T-helper 22 cell (primary cell): ENCODE results near the gene RACGAP1.

Source experiments
- DNase-seq: peaks from one replicate; pipeline ENCODE4 v3.0.0-alpha.2; 2020; ENCODE audit warnings: low read depth

Gene RACGAP1

DNA sequence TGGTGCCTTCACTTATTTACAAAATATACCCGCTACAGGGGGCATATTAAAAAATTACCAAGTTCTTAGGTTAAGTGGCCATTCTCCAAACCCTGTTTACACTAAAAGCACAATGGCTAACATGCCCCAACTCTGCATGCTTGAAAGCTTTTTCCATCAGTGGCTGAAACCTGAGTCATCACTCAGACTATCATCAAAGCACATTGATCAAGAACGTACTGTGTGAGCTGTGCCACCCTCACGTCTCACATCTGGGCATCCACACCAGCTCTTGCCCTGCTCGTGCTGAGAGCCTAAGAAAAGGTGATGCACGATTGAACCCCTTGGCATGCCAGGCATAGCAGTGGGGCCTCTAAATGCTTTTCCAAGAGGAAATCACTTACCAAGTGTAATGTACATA is 39.3 kb downstream of the RACGAP1 start:
- DNase-seq: no peak

DNA sequence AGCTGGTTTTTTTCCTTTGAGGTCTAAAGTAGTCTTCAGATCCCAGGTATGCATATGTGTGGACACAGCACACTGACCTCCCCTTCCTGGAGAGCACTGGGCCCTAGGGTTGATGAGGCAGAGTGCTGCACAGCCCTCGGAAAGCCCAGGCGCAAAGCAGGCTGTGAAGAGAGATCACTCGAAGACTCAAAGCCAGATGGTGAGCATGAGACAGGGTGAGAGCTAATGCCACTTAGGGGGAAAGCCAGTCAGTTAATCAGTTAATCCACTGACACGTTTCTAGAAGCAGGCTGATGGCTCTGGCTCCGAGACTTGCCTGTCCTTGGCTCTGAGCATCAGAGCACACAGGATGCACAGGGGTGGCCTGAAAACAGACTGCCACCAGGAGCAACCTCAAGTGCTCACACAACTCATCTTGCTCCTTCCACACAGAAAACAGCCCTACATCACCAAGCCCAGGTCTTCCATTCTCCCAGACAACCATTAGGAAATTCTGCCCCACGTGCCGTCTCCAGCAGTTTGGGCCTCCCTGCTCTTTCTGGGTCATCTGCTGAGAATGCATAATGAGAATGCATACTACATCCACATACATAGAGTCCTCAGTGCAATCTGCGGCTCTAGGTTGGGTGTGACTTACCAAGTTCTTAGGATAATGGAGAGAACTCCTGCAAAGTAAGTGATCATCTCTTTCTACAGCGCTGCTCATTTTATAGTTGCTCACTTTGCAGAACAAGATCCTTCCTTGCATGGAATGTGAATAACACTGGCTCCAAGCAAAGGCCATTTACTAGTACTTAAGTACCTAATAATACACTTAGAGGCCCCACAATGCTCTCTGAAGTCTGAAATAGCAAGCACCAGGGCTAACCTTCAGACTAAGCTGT is 40.6 kb downstream of the RACGAP1 start:
- DNase-seq: no peak

DNA sequence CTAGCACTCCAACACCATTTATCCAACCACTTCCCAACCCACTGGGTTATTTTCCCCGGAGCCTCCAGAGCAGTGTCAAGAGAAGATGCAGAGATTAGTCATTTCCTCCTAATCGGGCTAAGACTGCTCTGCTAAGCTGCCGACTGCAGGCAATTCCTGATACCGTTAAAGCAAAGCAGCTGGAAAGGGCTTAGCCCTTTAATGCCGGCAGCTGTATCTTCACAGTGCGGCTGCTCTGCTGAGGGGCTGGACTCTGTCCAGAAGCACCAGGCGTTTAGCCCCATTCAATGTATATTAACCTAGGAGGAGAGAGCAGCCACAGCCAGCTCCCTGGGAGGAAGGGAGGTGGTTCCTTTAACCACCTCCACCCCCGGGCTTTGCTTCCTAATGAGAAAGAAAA is 41.4 kb downstream of the RACGAP1 start:
- no peak for DNase-seq

DNA sequence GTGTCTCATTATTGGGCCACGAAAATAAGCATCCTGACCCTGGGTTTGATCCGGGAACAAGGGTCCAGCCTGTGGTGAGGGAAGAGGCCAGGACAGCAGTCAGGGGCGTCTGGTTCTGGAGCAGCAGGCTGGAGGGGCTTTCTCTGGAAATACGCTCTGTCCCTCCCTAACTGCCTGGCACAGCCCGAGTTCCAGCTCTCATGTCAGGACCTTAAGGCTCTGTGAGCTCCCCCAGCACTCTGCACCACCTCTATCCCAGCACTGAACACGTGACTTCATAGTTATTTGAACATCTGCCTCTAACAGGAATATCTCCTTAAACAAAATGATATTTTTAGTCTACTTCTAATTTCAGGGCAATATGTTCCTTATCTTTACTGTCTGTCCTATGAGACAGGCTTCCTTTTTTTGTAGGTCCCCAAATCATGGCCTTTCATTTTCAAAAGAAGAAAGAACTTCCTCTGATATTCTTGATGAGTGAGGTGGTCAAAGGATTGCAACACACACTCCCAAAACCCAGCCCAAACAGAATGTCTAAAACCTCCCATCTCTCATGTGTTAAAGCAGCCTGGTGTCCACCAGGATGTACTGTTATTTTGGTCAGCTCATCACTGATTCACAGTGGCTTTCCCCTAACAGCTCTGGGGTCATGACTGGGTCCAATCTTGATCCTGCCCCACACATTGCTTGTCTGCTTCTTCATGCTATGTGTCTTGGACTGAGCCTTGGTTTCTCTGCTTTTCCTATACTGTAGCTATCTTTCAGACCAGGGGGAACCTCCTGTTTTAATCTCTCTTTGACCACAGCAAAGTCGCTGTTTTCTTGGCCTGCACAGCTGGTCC is 42.8 kb downstream of the RACGAP1 start:
- DNase-seq: no peak

DNA sequence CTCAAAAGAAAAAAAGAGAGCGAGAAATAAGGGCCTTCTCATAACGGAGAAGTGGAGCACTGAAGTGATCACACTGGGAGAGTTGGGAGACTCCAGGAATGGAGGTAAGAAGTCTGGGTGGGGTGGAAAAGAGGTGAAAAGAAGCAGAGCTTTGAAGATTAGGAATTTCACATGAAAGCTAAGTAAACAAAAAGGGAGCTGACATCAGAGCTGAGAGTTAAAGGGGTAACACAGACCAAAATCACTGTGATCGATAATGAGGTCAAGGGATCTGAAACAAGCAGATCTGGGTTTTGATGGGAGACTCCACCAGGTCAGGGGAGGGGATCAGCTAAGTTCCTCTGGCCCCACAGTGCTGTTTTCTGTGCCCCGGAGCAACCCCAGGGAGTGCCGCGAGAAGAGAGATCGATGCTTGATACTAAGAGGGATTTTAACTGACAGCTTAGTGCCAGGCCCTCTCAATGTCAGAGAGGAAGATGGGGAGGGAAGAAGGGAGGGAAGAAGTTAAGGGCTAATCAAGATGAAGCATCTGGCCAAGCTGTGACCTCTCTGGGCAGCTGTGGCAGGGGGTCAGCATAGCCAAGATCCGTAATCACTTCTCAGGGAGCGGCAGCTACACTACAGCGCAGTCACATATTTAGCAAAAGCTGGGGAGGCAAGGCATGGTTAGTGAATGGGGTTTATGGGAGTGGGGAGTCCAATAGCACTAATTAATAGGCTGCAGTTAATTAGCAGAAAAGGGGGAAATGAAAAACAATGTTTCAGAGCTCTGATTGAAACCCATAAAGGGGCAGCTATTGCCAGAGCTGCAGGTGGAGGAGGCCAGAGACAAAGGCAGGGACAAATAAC is 44.6 kb downstream of the RACGAP1 start:
- no peak for DNase-seq

DNA sequence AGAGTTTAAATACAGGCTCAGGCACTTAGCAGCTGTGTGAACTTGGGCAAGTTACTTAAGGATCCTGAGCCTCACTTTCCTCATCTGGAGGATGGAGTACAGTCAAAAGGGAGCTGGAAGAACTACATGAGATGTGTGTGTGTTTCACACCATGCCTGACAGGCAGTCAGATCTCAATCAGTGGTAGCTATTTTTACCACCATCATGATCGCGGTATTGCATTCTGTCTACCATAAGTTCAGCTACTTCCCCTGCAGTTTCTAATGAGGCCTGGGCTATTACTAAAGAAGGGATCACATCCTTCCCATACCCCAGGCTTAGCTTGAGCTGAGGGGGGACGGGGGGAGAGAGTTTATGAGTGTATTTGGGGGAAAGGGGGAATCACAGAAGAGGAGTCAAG is 45.5 kb downstream of the RACGAP1 start:
- no peak for DNase-seq

DNA sequence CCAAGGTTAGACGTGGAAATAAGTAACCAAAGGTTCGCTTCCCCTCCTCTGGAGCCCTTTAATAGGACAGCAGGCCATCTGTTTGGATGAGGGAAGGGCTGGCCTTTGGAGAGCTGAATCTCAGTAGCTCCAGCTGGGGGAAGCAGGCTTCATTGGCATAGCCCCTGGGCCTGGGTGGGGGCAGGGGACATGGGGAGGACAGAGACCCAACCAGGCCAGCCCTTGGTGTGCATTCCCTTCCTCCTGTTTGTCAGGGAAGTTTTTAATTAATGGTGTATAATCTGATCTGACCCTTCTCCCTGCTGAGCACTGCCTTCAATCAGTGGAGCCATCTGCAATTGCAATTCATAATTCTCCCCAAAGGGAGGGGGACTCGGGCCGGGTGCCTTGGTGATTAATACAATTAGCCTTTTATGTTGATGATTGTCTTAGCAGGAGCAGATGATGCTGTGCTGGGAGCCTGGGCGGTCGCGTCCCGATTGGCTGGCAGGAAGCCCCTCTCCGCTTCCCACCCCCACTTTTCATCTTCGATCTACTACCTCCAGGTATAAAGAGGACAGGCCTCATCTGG is 46.2 kb downstream of the RACGAP1 start:
- DNase-seq: no peak

DNA sequence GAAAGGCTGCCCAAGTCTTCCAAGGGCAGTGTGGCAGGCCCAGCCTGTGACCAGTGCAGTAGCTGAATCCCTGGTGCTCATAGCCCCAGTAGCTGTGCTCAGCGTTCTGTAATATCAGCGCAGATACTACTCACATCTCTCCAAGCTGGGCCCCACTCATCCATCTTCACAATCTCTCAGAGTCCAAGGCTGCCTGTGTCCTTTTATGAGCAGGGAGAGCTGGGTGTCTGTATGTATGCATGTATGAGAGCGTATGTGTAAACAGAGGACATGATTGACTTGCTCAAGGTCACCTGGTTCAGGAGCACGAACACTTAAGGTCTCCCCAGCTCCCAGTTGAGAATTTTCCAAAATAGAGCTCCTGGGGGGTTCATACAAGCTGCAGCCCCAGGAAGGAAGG is 47.2 kb downstream of the RACGAP1 start:
- no peak for DNase-seq

DNA sequence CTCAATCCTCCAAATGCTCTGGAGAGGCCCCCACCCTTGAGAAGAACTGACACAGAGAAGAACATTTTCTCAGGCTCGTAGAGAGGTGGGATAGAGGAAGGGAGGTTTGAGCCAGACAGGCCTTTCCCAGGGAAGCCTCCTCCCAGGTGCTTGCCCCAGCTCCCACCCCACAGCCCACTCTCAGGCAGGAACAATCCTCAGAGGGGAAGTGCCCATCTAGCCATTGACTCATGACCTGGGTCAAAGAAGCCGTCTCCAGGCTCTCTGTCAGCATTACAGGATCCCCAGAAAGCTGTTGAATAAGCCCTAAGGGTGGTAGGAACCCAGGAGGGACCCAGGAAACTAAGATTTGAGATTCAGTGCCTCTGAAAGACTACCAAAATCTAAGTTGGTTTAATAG is 48.7 kb downstream of the RACGAP1 start:
- DNase-seq: no peak

DNA sequence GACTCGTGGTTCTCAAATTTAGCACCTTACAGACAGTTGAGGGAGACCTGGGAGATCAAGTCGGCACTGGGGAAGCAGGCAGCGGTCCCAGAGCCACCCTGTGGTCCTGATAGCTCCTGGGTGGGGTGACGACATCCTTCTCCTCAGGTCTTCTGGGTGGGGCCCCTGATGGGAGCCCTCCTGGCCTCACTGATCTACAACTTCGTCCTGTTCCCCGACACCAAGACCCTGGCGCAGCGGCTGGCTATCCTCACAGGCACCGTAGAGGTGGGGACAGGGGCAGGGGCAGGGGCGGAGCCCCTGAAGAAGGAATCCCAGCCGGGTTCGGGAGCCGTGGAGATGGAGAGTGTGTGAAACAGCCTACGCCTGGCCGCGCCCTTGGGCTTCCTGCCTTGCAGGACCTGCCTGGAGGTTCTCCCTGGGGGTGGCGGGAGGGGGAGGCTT is 50.0 kb downstream of the RACGAP1 start:
- no peak for DNase-seq

DNA sequence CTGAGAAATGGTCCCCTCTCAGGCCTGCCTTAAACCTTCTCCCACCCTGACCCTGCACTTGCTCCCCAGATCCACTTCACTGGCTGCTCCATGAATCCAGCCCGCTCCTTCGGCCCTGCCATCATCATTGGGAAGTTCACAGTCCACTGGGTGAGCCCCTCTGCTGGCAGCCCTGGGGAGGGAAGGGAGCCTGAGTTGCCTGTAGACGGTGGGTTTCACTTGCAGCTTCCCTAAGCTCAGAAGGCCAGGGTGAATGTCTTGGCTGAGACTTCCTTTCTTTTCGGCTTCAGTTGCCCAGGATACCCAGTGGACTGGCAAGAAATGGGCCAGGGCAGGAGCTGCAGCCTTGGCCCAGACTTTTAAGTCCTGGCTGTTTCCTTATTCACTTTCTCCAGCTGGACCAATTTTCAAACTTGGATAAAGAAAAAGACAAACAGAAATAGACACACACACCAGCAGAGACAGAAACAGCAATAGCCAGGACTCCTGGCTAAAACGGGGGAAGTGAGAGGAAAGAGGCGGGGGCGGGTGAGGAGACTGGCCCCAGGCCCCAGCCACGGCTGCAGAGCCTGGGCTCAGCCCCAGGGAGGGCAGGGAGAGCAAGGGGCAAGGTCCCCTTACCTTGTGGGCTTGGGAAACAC is 50.5 kb downstream of the RACGAP1 start:
- no peak for DNase-seq

DNA sequence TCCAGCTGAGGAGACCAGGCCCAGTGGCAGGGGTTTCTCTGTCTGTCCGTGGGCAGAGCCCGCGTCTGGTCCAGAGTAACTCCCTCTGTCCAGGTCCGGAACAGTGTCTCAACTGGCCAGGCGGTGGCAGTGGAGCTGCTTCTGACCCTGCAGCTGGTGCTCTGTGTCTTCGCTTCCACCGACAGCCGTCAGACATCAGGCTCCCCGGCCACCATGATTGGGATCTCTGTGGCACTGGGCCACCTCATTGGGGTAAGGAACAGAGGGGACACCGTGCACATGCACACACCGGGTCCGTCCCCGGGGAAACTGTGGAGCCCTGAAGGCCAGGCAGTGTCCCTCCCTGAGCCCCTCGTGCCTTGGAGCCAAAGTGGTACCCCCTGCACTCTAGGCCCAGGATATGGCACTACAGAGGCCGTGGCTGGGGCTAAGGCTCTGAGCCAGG is 51.0 kb downstream of the RACGAP1 start:
- no peak for DNase-seq

DNA sequence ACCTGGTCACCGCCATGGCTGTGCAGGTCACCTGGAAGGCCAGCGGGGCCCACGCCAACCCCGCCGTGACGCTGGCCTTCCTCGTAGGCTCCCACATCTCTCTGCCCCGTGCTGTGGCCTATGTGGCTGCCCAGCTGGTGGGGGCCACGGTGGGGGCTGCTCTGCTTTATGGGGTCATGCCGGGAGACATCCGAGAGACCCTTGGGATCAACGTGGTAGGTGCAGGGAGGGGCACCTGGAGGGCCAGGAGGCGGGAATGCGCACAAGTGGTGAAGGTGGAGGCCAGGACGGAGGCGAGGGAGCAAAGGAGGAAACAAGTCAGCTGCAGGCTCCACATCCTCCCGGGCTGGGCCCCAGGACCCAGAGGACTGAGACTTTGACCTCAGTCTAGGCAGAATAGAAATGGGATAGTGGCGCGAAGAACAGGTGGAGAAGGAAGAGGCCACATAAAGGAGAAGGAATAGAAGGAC is 51.9 kb downstream of the RACGAP1 start:
- DNase-seq: no peak

DNA sequence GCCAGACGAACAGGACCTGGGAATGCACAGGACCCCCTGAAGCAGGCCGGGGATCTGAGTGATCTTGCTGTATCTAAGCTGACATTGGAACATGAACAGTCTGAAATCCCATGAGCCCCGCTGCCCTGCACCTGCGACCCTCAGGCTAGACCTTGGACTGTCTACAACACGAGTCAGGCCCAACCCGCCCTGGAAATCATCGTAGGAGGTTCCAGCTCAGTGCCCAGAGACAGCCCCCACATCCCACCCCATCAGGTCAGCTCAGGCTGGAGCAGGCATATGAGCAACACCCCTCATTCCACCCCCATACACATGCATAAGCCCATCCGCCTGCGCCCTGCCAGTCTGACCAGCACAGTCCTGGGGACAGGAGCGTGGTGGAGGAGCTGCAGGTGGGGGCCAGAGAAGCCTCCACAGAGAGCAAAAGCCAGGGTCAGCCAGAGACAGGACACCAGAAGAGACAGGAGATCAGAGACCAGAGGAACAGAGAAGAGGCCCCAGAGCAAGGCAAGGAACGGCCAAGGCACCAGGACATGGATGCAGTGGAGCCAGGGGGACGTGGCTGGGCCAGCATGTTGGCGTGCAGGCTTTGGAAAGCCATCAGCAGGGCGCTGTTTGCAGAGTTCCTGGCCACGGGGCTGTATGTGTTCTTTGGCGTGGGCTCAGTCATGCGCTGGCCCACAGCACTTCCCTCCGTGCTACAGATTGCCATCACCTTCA is 52.5 kb downstream of the RACGAP1 start, which contains the start of gene AQP6:
Gene AQP6 (plus strand): TSS at position 307 of the 720 bp plus-strand sequence. CDS start 227 bp downstream, at position 534.
- DNase-seq: no peak

DNA sequence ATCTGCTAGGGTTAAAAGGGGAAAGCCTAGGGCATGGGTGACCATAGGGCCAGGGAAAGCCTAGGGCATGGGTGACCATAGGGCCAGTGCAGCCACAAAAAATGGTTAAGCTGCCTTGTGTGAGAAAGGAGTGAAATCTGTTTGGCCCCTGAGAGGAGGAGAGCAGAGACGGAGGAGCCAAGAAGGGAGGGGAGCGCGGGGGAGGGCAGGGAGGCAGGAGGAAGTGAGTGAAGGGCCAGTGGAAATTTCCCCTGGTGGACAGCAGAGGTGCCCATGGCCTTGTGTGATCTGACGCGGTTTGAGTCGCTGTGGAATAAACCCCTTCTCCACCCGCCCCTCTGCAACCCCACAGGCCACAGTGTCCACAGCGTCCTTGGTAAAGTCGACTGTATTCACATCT is 53.2 kb downstream of the RACGAP1 start:
- DNase-seq: no peak

DNA sequence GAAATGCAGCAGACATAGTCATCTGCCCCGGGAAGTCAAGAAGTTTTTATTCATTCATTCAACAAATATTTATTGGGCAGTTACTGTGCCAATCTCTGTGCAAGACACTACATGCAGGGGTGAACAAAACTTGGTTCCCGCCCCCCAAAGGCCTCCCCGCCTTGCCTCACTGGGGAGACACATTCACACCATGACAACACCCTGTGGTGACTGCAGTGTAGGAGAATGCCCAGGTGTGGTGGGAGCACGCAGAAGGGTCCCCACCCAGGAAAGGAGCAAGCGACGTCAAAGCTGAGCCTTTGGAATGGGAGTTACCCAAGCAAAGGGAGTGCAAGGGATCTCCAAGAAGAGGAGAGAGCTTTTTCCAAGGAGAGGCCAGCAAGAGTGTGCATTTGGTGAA is 54.2 kb downstream of the RACGAP1 start:
- no peak for DNase-seq

DNA sequence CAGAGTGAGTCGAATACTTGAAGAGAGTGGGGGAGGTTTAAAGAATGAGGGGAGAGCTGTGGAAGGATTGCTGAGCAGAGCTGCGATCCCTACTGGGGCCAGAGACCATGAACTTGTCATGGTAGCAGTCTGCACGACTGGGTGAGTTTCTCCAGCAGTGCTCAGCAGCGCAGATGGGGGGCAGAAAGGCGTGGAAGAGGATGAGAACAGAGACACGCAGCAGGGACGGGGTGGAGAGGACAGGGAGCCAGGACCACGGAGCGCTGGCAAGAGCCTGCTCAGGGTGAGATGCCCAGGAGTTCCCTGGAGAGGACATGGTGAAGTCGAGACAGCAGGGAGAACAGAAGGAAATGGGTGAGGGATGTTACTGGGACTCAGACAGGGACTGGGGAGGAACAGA is 54.6 kb downstream of the RACGAP1 start:
- no peak for DNase-seq

DNA sequence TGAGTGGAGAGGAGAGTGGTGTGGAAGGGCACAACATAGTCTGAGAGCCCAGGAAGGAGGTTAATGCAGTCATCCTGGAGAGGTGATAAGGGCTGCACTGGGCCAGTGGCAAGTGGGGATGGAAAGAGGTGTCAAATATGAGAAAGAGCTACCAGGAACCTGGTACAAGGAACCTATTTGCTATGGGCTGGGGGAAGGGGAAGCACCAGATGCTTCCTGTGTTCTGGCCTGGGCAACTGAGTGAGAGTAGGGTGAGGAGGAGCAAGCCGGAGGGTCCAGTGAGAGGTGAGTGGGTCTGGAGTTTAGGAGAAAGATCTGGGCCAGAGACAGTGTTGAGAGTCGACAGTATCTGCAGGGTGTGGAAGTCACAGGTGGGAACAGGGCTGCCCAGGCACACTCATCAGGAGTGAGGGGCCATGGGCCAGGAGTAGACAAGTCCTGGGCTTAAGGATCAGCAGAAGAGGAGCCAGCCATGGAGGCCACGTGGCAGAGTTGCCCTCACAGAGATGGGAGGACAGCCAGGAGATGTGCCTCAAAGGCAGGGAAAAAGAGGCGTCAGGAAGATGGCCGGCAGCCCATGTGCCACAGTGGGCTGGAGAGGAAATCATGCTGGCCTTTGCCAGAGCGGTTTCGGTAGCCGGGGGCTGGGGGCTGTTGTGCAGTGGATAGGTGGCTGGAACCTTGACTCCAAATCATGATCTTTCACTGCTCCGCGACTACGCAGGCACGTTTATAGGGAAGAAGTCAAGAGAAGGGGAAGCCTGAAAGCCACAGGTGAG is 55.5 kb downstream of the RACGAP1 start:
- no peak for DNase-seq

DNA sequence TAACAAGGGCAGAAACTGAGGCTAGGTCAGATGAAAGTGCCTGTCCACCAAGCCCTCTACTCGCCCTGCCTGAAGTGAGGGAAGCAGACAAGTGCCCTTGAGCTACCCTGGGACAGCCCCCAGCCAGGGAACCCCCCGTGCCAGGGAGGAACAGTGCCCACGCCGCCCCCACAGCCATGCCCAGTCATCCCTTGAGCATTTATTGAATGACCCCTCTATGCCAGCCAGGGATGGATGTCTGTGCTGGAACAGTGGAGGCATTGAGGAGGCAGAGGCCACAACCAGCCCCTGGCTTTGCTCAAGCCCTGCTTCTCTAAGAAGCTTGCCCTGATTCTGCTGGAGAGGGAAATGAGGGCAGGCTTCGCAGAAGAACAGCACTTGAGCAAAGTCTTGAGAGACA is 56.3 kb downstream of the RACGAP1 start:
- no peak for DNase-seq

DNA sequence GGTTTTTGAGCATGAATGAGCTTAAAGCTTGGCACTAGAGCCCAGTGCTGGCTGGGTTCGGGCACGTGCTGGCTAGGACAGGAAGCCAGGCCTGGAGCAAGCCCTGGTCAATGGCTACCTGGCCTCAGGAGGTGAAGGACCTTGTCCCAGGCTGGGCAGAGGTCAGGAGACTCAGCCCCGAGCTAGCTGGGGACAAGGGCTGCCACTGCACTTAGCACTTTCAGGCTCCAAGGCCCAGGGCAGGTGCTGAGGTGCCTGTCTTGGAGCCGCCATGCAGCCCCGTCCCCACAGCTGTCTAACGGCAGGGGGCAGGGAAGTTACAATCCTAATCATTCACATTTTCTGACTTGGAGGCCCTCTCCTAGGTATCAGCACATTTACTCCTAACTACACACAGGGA is 56.8 kb downstream of the RACGAP1 start:
- no peak for DNase-seq
